Activated T-cell treated with anti-CD3 and anti-CD28 coated beads for 1 hour (primary cell): ENCODE measurements around the gene SUCLG2.
"Not testable (repeated sequence)": the region's sequence is repeated elsewhere in the genome, so short reads cannot be mapped to it uniquely, and the experiment has no call there.

Experiments used
- DNase-seq: peaks from one replicate; pipeline ENCODE4 v3.0.0-alpha.2; 2020; ENCODE audit warnings: low read depth

Gene SUCLG2

DNA sequence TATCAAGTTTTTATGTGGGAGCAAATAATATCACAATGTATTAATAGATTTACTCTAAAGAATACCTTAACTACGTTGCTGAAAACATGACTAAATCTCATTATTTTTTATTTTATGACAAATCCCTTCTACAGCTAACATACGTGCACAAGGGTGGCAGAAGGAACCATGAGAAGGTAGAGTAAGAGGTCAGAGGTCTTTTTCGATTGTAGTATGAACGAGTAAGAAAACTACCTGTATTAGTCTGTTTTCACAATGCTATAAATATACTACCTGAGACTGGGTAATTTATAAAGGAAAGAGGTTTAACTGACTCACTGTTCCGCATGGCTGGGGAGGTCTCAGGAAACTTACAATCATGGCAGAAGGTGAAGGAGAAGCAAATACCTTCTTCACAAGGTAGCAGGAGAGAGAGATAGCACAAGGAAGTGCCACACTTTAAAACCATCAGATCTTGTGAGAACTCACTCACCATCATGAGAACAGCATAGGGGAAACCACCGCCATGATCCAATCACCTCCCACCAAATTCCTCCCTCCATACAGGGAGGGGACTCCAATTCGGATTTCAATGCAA, 95.3 kb downstream of the SUCLG2 start:
- DNase-seq, result no peak

DNA sequence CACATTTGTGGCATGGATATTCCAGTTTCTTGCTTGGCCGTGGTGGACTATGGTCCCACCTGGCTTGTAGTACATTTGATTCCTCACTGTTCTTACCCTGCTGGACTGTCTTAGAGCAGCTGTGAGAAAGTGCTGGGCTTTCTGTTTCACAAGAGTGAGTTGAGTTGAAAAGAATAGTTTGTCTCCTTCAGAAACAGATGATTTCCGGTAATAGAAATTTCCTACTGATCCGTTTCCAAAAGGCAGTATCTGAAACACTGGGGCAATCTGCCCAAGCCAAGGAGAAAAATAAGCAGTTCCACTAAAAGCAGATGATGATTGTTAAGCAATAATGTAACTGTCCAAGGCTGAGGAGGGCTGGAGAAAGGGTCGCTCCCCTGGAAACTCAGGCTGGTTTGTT, 96.0 kb downstream of the SUCLG2 start:
- no peak for DNase-seq

DNA sequence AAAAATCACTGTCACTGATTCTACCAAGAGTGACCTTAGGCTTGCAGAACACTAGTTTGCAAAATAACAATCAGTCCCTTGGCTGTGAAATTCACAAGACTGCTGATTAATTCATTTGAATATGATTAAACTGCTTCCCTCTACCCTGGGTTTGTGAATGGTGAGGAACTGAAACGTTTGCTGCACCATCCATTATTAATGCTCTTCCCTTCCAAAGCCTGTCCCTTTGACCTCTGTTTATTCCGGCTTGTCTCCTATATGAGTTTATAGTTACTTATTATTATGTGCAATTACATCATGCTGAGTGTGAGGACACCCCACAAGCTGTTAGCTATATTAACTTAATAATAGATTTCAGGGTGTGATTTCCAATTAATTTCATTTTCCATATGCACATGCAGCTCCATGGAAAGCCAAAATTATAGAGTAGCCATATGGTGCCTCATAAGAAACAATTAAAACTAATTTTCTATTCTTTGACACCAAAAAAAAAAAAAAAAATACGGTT, 96.5 kb downstream of the SUCLG2 start:
- DNase-seq, result no peak

DNA sequence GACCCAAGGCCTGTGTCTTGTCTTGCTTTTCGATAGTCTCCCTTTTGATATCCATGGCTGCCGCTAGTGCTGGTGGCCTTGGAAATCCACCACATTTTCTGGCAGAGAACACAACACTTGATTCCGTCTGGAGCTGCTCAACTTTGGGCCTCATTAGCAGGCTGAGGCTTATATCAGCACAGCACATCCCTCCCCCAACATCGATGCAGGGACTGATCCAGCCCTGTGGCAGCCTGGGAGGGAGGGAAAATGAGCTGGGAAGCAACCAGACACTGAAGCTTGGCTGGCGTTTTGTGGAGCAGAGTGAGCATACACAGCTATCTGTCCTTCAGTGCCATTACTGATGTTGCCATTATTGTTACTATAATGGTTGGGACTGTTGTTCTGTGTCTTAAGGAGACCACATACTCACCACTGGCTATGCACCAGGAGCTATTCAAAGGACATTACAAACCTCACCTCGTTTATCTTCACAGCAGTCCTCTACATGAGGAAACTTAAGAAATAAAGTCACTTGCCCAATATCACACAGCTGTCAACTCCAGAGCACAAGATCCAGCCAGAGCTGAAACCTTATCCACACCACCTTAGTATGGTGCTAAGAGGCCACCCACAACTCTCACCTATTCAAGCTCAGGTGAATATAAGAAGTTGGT, 102.9 kb downstream of the SUCLG2 start:
- no peak for DNase-seq

DNA sequence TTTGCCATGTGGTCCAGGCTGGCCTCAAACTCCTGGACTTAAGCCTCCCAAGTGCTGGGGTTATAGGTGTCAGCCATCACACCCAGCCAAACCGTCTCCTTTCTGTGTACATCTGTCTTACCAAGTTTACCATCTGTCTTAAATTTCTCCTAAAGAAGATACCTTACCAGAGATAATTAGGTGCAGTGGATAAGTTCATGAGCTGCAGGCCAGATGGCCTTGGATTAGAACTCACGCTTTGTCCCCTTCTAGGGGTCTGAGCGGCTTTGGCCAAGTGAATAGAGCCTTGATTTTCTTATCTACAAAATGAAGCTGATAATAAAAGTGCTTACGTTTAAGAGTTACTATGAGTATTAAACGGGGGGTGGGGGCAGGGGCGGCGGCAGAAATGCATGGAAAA, 103.9 kb downstream of the SUCLG2 start:
- DNase-seq, result no peak

DNA sequence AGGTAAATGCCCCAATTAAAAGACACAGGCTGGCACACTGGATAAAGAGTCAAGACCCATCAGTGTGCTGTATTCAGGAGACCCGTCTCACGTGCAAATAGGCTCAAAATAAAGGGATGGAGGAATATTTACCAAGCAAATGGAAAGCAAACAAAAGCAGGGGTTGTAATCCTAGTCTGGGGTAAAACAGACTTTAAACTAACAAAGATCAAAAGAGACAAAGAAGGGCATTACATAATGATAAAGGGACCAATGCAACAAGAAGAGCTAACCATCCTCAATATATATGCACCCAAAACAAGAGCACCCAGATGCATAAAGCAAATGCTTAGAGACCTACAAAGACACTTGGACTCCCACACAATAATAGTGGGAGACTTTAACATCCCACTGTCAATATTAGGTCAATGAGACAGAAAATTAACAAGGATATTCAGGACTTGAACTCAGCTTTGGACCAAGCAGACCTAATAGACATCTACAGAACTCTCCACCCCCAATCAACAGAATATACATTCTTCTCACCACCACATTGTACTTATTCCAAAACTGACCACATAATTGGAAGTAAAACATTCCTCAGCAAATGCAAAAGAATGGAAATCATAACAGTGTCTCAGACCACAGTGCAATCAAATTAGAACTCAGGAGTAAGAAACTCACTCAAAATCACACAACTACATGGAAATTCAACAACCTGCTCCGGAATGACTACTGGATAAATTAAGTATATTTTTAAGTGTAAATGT, 111.7 kb downstream of the SUCLG2 start:
- not testable (repeated sequence) for DNase-seq

DNA sequence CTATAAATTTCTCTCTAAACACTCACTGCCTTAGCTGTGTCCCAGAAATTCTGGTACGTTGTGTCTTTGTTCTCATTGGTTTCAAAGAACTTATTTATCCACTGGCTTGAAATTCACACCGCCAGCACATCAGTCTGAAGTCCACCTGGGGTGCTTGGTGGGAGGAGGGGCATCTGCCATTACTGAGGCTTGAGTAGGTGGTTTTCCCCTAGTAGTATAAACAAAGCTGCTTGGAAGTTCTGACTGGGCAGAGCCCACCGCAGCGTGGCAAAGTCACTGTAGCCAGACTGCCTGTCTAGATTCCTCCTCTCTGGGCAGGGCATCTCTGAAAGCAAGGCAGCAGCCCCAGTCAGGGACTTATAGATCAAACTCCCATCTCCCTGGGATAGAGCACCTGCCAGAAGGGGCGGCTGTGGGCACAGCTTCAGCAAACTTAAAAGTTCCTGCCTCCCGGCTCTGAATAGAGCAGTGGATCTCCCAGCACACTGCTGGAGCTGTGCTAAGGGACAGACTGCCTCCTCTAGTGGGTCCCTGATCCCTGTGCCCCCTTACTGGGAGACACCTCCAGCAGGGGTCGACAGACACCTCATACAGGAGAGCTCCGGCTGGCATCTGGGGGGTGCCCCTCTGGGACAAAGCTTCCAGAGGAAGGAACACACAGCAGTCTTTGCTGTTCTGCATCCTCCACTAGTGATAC, 114.1 kb downstream of the SUCLG2 start:
- DNase-seq, result no peak

DNA sequence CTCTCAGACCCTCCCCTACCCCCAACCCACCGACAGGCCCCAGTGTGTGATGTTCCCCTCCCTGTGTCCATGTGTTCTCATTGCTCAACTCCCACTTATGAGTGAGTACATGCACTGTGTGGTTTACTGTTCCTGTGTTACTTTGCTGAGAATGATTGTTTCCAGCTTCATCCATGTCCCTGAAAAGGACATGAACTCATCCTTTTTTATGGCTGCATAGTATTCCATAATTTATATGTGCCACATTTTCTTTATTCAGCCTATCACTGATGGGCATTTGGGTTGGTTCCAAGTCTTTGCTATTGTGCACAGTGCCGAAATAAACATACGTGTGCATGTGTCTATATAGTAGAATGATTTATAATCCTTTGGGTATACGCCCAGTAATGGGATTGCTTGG, 117.2 kb downstream of the SUCLG2 start:
- not testable (repeated sequence) for DNase-seq

DNA sequence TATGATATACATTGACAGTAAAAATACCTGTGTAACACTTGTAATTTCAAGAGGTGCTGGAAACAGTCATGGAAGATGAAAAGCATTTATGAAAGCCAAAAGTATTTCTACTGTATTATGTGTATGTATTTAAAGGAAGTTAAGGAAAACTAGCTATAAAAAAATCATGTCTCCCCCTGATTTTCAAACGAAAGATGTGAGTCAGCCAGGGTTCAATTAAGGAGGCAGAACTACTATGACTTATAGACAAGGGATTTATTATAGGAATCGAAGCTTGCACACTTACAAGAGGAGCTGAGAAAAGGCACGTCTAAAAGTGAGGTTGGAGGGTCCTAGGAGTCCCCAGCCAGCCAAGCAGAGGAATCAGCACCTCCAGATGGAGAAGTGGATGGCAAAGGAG, 119.4 kb downstream of the SUCLG2 start:
- no peak for DNase-seq

DNA sequence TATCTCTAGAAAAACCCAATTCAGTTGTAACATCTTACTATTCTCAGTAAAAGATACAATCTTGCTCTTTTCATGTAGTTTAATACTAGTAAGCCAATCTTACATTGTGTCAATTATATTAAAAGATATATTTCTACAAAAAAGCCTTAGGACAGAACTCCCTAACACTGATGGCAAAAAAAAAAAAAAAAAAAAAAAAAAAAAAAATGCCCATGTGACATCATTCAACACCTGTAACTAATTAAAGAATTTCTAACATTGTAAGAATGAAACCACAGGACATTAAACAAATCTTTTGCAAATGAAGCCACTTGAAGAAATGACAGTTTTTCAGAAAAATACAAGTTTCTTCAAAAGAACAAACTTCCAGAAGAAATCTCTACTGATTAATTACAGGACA, 119.8 kb downstream of the SUCLG2 start:
- no peak for DNase-seq

DNA sequence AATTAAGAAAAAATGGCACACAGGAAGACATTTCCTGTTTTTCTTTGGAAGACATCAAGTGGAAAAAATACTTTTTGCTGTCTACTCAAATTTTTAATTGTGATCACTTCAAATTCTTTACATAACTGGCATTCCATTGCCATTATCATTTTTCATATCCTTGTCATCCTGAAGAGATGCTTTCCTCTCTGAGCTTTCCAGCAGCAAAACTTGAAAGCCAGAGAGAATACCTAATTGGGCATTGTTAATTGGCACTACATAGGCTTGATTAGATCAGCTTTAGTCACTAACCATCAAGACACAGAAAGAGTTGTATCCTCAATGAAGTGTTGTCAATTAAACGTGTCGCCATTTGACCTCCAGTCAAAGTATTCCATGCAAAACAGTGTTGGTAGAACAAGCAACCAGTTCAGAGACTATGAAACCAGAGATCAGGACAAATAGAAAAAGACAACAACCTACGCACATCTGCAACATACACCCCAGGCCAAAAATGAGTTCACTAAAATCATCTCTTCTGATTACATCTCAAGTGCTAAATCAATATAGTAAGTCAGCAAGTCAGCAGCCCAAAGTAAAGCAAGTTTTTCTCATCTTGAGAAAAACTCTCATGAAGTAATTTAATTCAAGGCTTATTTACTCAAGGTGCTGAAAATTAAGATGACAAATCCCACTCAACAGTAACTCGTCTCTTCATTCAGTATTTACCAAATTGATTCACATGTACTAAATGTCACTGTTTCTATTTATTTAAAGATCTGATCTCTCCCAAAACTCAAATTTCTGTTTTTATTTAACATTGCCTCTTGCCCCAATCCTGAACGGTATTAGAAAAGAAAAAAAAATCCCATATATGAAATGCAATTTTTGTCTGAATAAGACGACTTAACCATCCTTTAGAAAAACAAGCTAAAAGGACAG, 123.0 kb downstream of the SUCLG2 start:
- no peak for DNase-seq

DNA sequence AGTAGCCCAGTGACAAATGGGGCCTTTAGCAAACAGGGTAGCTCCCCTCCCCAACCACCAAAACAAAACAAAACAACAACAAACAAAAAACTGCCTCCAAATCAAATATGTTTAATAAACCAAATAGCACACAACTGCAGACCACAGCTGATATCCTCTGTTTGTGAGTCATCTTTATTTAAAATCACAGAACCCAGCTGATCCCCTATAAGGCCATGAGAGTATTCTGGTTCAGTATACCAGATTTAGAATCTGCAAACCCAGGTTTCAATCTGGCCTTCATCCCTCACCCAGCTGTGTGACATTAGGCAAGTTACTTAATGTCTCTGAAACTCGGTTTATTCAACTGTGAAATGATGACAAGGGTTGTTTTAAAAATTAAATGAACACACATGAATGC, 124.5 kb downstream of the SUCLG2 start:
- DNase-seq, result no peak

DNA sequence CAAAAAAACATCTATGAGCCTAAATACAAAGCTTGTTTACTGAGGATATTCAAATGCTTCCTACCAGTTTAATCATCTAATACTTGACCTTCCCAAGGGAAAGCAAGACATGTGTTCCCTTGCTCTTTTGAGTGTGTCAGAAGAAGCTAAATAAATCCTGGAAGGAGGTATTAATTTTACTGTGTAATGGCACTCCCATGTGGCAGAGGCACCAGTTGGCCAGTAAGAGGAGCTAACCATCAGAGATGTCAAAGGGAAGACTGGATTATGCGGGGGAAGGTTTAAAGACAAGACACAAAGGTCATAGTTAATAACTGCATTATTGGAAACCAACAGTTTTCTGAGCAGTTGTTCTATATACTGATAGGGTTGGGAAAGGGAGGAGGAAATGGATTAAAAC, 125.1 kb downstream of the SUCLG2 start:
- no peak for DNase-seq

DNA sequence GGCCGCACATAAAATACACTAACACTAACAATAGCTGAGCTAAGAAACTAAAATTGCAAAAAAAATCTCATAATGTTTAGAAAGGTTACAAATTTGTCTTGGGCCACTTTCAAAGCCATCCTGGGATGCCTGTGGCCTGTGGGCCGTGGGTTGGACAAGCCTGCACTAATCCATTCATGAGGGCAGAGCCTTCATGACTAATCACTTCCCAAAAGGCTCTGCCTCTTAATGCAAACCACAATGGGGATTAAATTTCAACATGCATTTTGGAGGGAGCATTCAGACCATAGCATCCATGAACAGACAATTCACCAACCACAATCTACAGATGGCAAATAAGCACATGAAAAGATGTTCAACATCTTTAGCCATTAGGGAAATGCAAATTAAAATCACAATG, 128.2 kb downstream of the SUCLG2 start:
- DNase-seq, result no peak

DNA sequence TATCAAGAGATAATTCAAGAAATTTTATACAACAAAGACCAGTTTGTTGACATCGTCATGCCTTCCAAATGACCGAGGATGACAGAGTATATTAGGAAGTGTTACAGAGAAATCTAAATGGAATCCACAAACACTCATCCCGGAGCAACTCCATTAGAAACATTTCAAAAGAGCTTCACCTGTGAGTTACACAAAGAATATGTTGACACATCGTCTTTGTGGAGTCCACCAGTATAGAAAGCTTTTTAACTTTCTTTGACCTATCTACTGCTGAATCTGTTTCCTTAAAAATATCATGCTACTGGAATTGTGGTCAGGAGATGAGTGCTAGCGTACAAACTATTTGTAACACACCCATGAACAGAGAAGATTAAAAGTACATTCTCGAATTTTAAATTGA, 130.4 kb downstream of the SUCLG2 start:
- DNase-seq, result no peak

DNA sequence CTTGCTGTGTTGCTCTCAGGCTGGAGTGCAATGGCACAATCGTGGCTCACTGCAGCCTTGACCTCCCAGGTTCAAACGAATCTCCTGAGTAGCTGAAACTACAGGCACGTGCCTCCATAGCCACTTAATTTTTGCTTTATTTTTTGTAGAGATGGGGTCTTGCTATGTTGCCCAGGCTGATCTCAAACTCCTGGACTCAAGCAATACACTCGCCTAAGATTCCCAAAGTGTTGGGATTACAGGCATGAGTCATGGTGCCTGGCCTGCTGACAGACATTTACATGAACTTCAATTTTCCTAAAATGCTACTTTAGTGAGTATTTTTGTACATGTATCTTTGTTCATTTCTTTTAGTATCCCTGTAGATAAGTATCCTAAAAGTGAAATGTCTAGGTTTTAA, 132.3 kb downstream of the SUCLG2 start:
- DNase-seq, result no peak

DNA sequence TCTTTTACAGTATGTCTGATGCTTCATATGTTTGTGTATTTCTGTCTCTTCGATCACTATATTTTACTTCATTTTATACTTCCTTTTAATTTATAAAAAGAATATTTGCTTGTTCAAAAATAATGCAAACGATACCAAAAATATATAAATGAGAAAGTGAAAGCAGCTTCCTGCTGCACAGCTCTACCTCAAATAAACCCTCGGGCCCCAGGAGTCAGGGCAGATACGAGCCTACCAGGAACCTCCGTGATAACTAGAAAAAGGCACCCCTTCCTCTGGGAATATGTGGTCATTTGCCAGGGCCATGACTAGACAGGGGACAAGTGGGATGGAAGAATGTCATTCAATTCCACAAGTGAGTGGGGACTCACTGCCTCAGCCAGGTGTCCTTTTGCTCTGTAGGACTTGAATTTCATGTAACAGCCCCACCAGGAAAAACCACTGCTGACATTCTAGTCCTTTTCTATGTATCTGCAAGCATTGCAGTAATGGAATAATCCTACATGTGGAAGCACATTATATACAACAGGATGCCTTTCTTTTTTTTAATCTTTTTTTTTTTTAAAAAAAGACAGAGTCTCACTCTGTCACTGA, 133.3 kb downstream of the SUCLG2 start:
- DNase-seq, result no peak

DNA sequence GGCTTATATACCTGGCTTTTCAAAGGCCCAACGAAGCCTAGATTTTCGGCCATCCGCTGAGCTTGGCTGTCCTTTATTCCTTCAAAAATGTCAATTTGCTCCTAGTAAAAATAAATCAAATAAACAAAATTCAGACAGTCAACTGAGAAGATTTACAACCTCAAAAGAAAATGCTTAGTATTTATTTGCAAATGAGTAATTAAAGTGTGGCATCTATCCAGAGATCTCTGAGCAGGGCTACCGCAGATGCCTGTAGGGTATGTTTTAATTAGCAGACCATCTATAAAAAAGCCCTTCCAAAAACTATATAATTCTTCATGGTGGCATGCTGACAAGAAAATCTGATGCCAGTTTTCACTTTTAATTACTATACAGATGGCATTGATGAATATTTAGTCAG, 136.2 kb downstream of the SUCLG2 start:
- DNase-seq, result no peak

DNA sequence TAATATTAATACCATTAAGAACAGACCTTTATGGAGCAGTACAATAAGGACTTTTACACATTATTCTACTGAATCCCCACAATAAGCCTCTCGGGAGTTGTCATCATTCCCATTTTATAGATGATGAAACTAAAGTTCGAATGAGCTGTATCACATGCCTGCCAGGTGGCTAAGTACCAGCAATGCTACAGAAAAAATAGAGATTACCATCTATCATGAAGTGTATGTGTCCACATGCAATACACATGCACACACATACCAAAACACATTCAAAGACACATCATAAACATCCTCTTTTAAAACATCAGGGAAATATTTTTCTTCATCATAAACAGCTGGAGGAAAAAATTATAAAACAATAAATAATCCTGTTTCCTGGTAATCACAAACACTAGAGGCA, 136.6 kb downstream of the SUCLG2 start:
- no peak for DNase-seq

DNA sequence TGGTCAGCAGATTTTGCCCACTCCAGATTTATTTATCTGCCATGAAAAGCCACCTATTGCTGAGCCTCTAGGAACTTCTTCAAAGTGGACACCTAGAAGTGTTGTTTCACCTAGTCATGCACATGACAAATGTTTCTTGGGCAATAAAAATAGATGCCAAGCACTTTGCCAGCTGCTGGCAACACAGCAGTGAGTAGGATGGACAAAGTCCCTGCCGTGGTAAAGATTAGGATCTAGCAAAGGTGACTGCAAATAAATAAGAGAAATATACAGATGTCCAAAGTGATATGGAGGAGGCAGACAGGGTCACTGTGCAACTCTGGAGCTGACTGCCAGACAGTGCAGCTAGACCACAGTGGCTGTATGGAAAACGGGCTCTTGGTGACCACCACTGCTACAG, 137.9 kb downstream of the SUCLG2 start:
- no peak for DNase-seq

DNA sequence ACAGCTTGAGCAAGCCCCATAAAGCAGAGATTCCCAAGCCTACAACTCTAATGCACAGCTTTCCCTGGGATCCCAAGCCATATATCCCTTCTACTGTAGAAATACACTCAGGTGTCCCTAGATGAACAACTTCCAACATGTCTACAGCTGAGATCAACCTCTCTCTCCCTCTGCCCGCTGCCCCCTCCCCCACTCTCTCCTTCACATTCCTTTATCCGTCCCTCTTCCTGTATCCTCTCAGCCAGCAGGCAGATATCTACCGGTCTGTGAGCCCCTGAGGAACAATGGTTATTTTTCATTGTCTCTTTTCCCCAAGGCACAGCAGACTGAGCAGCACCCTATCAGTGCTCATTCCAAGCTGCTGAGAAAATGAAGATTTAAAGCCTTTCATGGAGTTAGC, 138.6 kb downstream of the SUCLG2 start:
- no peak for DNase-seq
